ENCODE data around the gene TBC1D22A.

Gene TBC1D22A

GRCh38 chr22:47080100-47080499 lies 317.6 kb downstream of the TBC1D22A start:
- Histone ChIP-seq H3K4me3 (IDR thresholded peaks at IDR 0.05; ENCODE audit: insufficient read depth, low read depth, low read length) (no peak overlapping the region), H3K9ac (no peak overlapping the region), H3K79me2 (ENCODE audit: insufficient read depth, low read depth) (no peaks in the 10 kb centered on the region), H3K36me3 (ENCODE audit: insufficient read depth) (no peaks in the 10 kb centered on the region), H2AFZ (ENCODE audit: low read depth) (no peak overlapping the region), H3K4me1 (ENCODE audit: low read depth, poor library complexity, severe bottlenecking) (no peaks in the 10 kb centered on the region), H3K4me2 (no peak overlapping the region), H4K20me1 (ENCODE audit: insufficient read depth) (no peaks in the 10 kb centered on the region), H3K27ac (no peak overlapping the region), H3K27me3 (ENCODE audit: insufficient read depth, low read depth) (no peaks in the 10 kb centered on the region)
- TF ChIP-seq, protein P1, sequence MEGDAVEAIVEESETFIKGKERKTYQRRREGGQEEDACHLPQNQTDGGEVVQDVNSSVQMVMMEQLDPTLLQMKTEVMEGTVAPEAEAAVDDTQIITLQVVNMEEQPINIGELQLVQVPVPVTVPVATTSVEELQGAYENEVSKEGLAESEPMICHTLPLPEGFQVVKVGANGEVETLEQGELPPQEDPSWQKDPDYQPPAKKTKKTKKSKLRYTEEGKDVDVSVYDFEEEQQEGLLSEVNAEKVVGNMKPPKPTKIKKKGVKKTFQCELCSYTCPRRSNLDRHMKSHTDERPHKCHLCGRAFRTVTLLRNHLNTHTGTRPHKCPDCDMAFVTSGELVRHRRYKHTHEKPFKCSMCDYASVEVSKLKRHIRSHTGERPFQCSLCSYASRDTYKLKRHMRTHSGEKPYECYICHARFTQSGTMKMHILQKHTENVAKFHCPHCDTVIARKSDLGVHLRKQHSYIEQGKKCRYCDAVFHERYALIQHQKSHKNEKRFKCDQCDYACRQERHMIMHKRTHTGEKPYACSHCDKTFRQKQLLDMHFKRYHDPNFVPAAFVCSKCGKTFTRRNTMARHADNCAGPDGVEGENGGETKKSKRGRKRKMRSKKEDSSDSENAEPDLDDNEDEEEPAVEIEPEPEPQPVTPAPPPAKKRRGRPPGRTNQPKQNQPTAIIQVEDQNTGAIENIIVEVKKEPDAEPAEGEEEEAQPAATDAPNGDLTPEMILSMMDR (conservative IDR thresholded peaks at IDR 0.05; ENCODE audit: low read depth, low read length), result no peak

- no peaks in the 10 kb centered on the region for H3K79me2 ChIP-seq (ENCODE audit: insufficient read depth, low read depth)
- no peaks in the 10 kb centered on the region for H4K20me1 ChIP-seq (ENCODE audit: insufficient read depth)
- H3K4me3 ChIP-seq (IDR thresholded peaks at IDR 0.05; ENCODE audit: insufficient read depth, low read depth, low read length), result no peak overlapping the region
- TF ChIP-seq, protein P1 (conservative IDR thresholded peaks at IDR 0.05; ENCODE audit: low read depth, low read length), result no peak
- no peaks in the 10 kb centered on the region for H3K27me3 ChIP-seq (ENCODE audit: insufficient read depth, low read depth)
- no peak overlapping the region for H3K27ac ChIP-seq
- no peak overlapping the region for H3K9ac ChIP-seq
- no peaks in the 10 kb centered on the region for H3K4me1 ChIP-seq (ENCODE audit: low read depth, poor library complexity, severe bottlenecking)
- H3K36me3 ChIP-seq (ENCODE audit: insufficient read depth), result no peaks in the 10 kb centered on the region
- H2AFZ ChIP-seq (ENCODE audit: low read depth), result no peak overlapping the region
- H3K4me2 ChIP-seq, result no peak overlapping the region
Measured at GRCh38 chr22:47082505-47082904, 320.1 kb downstream of the TBC1D22A start.

GRCh38 chr22:47083379-47083986 lies 321.0 kb downstream of the TBC1D22A start:
- no peaks in the 10 kb centered on the region for H4K20me1 ChIP-seq (ENCODE audit: insufficient read depth)
- H3K27me3 ChIP-seq (ENCODE audit: insufficient read depth, low read depth), result no peaks in the 10 kb centered on the region
- H3K4me1 ChIP-seq (ENCODE audit: low read depth, poor library complexity, severe bottlenecking), result no peaks in the 10 kb centered on the region
- TF ChIP-seq, protein P1 (conservative IDR thresholded peaks at IDR 0.05; ENCODE audit: low read depth, low read length), result no peak
- no peak overlapping the region for H3K9ac ChIP-seq
- no peak overlapping the region for H3K4me2 ChIP-seq
- no peak overlapping the region for H3K27ac ChIP-seq
- H3K4me3 ChIP-seq (IDR thresholded peaks at IDR 0.05; ENCODE audit: insufficient read depth, low read depth, low read length), result no peak overlapping the region
- no peak overlapping the region for H2AFZ ChIP-seq (ENCODE audit: low read depth)
- no peaks in the 10 kb centered on the region for H3K79me2 ChIP-seq (ENCODE audit: insufficient read depth, low read depth)
- no peaks in the 10 kb centered on the region for H3K36me3 ChIP-seq (ENCODE audit: insufficient read depth)

GRCh38 chr22:47084226-47084625 lies 321.8 kb downstream of the TBC1D22A start:
- Histone ChIP-seq H2AFZ (ENCODE audit: low read depth) (no peak overlapping the region), H3K36me3 (ENCODE audit: insufficient read depth) (no peaks in the 10 kb centered on the region), H4K20me1 (ENCODE audit: insufficient read depth) (no peaks in the 10 kb centered on the region), H3K27ac (no peak overlapping the region), H3K4me3 (IDR thresholded peaks at IDR 0.05; ENCODE audit: insufficient read depth, low read depth, low read length) (no peak overlapping the region), H3K4me2 (no peak overlapping the region), H3K9ac (no peak overlapping the region), H3K4me1 (ENCODE audit: low read depth, poor library complexity, severe bottlenecking) (no peaks in the 10 kb centered on the region), H3K79me2 (ENCODE audit: insufficient read depth, low read depth) (no peaks in the 10 kb centered on the region), H3K27me3 (ENCODE audit: insufficient read depth, low read depth) (no peaks in the 10 kb centered on the region)
- TF ChIP-seq, protein P1 (conservative IDR thresholded peaks at IDR 0.05; ENCODE audit: low read depth, low read length), result no peak
